CD4-positive, alpha-beta T cell treated with Interleukin-12 subunit alpha and Interleukin-12 subunit beta, for 1 hour (primary cell): ENCODE measurements around the gene COX11.

Experiments
- DNase-seq: peaks from one replicate; pipeline ENCODE4 v3.0.0-alpha.2; 2020

The COX11 gene

GRCh38 chr17:54968262-54968987 is at the start of gene COX11, which contains the start of gene STXBP4:
Gene COX11, minus strand, starts transcription at chr17:54968654. Its CDS starts 8 bp downstream, at chr17:54968646.
Gene STXBP4, plus strand, starts transcription at chr17:54968765. Its CDS starts 17,455 bp downstream, at chr17:54986220.
- DNase-seq: peak; percentile 97

DNA sequence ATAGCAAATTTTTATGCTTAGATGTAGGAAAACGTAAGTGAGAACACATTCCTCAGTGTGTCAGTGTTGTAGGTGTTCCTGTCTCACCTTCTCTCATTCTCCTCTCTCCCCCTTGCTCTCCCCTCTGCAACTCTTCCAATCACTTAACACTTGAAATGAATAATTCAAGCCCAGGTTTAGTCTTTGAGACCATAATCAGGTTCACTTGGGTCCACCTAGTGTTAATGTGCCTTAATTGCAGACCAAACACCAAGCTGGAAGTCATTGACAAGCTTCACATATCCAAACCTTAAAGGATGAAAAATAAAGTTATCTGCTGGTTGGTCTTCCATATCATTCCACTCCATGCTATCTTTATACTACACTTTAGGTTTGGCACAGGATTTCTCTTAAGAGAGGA is 37.1 kb upstream of the COX11 start:
- no peak for DNase-seq

DNA sequence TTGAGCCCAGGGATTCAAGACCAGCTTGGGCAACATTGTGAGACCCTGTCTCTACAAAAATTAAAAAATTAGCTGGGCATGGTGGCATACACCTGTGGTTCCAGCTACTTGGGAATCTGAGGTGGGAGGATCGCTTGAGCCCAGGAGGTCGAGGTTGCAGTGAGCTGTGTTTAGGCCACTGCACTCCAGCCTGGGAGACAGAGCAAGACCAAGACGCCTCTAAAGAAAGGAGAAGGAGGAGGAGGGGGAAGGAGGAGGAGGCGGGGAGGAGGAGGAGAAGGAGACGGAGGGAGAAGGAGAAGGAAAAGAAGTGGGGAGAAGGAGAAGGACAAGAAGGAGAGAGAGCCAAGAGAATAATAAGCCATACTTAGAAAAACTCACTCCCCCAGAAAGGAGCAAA is 36.0 kb upstream of the COX11 start:
- DNase-seq: no peak

DNA sequence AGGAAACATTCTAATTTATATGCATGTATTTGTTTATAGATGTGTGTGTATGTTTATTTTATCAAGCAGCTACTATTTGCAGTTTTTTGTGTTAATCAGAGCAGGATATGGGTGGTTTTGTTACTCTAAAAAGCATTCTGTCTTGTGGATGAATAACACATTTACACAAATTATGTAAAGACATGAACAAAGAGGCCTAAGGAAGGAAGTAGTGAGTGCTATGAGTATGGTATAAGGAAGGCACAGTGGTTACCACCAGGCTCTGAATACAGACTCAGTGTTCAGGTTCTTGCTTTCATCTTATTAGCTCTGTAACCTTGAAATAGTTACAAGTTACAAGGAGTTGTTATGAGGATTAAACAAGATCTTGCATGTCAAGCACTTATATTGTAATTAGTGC is 34.0 kb upstream of the COX11 start:
- DNase-seq: no peak

GRCh38 chr17:54996441-54996840 is 28.0 kb upstream of the COX11 start:
- DNase-seq: no peak

DNA sequence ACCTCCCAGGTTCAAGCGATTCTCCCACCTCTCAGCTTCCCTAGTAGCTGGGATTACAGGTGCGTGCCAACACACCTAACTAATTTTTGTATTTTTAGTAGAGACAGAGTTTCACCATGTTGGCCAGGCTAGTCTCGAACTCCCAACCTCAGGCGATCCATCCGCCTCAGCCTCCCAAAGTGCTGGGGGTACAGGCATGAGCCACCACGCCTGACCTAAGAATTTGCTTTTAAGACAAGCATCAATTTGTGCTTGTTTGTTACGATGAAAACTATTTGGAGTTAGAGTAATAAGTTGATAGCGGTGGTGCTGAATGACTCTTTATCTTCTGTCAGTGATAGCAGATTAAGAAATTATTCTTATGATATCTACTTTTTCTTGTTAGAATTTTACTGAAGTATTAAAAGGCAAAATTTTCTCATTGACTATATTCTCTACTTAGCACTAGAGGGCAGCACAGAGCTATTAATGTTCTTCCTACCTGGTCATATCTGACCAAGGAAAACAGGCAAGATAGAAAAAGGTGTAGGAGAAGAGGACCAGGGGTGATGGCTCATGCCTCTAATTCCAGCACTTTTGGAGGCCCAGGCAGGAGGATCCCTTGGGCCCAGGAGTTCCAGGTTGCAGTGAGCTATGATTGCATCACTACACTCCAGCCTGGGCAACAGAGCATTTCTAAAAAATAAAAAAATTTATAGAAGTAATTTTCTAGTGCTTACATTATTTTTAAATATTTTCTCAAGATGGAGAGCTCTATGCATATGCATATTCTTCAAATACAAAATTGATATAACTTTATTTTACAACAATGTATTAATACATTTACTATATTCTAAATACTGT is 24.6 kb upstream of the COX11 start:
- DNase-seq: peak; percentile 65

DNA sequence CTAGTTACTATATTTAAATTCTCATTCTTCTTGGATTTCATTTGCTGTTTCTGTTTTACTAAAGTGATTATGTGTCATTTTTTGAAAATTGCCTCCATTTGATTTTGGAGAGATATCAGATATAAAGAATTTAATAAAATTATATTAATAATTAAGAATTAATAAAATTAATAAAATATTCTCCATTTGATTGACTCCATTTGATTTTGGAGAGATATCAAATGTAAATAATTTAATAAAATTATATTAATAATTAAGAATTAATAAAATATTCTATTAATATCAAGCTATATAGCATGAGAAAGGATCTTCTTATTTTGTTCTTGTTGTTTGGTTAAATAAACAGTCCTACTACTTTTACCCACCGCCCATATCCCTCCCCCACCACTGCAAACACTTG is 23.1 kb upstream of the COX11 start:
- no peak for DNase-seq

DNA sequence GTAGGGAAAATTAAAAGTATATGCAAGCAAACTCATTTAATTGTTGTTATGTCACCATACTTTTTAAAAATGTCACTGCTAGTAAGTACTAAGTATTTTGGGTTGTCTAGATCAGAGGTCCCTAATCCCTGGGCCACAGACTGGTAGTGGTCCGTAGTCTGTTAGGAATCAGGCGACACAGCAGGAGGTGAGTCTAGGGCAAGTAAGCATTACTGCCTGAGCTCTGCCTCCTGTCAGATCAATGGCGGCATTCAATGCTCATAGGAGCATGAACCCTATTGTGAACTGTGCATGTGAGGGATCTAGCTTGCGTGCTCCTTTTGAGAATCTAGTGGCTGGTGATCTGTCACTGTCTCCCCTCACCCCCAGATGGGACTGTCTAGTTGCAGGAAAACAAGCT is 21.7 kb upstream of the COX11 start:
- DNase-seq: no peak

GRCh38 chr17:54985476-54985875 is 17.0 kb upstream of the COX11 start:
- DNase-seq: no peak

- DNase-seq: no peak
Measured at GRCh38 chr17:54983260-54983659, 14.8 kb upstream of the COX11 start.

- DNase-seq: no peak
Measured at GRCh38 chr17:54982399-54982798, 13.9 kb upstream of the COX11 start.

DNA sequence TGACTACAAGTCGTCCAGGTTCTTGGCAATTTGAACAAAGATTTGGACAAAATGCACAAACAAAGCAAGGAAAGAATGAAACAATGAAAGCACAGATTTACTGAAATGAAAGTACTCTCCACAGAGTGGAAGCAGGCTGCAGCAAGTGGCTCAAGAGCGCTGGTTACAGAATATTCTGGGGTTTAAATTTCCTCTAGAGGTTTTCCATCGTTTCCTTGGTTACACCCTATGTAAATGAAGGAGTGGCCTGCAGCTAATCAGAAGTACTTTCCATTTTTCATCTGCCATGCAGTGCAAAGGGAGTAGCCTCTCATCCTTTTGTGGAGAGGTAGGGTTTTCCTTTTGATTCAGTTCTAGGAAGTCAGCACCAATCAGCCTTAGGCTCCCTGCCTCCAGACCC is 11.9 kb upstream of the COX11 start:
- DNase-seq: no peak

GRCh38 chr17:54979657-54980056 is 11.2 kb upstream of the COX11 start:
- no peak for DNase-seq

GRCh38 chr17:54977744-54978143 is 9.3 kb upstream of the COX11 start:
- DNase-seq: no peak

DNA sequence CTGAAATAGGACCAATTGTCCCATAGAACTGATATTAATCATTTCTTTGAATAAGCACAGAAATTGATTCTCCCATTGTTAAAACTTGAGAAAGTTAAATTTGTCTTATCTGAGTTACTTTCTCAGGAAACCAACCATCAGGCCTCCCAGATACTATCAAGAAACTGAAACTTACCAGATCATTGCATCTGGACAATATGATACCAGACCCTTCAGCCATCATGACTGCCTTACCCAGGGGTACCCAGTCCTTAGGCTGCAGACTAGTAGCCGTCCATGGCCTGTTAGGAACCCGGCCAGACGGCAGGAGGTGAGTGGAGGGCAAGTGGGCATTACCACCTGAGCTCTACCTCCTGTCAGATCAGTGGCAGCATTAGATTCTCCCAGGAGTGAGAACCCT is 7.9 kb upstream of the COX11 start:
- DNase-seq: no peak

GRCh38 chr17:54974759-54975158 is 6.3 kb upstream of the COX11 start:
- DNase-seq: no peak

GRCh38 chr17:54972406-54973138 is 4.1 kb upstream of the COX11 start:
- DNase-seq: no peak

DNA sequence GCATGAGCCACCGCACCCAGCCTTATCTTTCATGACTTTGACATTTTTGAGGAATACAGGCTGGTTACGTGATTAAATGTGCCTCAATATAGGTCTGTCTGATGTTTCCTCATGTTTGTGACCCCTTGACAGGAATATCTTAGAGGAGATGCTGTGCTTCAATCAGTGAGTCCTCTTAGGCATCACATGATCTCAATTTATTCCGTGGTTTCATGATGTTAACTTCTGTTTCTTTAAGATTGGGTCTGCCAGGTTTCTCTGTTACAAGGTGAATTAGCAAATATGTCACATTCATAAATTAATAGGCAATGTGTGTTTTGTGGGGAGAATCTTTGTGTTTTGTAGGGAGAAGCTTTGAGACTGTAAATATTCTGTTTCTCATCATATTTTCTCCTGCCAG is 3.4 kb upstream of the COX11 start:
- no peak for DNase-seq

- DNase-seq: no peak
Measured at GRCh38 chr17:54971147-54971546, 2.7 kb upstream of the COX11 start.

DNA sequence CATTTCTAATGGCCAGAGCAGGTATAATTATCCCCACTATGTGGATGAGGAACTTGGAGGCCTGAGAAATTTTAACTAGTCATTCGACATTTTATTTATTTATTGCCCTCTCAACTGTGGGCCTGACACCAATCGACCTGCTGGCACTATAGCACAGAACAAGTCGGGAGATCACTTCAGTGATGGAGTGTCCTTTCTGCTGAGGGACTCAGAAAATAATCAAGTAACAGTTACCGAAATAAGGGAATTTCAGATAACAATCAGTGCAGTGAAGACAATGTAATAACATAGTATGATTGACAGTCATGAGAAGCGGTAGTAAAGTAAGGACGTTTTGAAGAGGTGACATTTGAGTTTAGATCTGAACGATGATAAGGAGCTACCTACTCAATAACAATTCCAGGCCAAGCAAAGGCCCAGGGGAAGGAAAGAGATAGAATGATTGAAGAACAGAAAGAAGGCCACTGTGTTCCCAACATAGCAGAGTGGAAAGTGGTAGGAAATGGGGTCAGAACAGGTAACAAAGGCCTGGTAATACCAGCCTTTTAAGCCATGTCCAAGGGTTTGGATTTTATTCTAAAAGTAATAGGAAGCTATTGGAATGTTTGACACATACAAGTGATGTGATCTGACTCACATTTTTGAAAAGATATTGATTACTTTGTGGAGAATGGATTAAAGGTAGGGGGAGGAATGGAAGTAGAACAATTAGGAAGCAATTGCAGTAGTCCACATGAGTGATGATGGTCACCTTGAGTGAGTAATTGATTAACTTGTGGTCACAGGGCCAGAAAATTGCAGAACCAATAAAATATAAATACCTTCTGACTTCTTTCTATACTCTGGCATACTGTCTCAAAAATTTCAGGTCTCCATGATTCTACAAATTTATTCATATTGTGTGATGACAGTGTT is 1.5 kb upstream of the COX11 start:
- DNase-seq: no peak

DNA sequence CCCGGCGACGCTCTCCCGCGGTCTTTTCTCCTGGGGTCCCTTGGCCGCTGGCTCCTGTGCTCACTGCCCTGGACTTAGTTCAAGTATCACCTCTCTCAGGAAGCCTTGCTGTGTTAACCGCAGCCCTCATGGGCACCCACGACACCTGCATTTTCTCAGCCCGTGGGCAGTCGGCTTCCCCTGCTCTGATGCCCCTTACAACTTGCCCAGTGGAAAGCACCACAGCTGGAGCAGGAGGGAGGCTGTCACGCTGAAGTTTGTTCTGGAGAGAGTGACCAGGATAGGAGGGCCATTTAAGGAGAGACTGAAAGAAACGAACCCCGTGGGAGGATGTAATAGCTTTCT is 506 bp upstream of the COX11 start:
- peak; percentile 35 for DNase-seq

DNA sequence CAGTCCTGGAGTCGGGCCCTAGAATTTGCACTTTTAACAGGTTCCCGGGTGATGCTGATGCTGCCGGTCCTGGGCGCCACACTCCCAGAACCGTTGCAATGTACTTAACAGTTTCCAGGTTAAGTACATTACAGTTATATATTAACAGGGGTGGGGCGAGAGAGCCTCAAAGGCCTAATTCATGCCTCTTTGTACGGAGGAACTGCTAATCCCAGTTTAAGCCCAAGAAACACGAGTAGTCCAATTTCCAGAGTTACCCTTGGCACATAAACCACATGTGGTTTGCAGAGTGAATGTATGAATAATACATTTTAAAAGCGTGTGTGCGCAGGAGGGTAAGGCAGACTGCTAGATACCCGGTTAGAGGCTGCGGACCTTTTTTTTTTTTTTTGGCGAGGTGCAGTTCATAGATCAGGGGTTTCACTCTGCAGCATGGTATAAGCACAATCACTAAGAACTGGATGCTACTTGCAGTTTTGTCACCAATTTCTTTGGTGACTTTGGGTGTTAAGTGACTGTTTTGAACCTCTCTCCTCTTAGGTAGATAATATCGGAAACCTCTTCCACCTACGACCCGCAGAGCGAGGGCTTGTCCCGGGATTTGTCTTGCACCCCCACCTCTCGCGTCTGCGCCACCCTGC is 713 bp downstream of the COX11 start:
- peak; percentile 1 for DNase-seq
